Measurements from ENCODE around the gene SDCCAG8. TPM values are rescaled to one million over a fixed set of nuclear protein-coding genes. Genes with fewer than 3 reads are reported as not detected.

Gene SDCCAG8
- total RNA-seq, 1 donor from 2014 or later: 21.1 TPM

DNA sequence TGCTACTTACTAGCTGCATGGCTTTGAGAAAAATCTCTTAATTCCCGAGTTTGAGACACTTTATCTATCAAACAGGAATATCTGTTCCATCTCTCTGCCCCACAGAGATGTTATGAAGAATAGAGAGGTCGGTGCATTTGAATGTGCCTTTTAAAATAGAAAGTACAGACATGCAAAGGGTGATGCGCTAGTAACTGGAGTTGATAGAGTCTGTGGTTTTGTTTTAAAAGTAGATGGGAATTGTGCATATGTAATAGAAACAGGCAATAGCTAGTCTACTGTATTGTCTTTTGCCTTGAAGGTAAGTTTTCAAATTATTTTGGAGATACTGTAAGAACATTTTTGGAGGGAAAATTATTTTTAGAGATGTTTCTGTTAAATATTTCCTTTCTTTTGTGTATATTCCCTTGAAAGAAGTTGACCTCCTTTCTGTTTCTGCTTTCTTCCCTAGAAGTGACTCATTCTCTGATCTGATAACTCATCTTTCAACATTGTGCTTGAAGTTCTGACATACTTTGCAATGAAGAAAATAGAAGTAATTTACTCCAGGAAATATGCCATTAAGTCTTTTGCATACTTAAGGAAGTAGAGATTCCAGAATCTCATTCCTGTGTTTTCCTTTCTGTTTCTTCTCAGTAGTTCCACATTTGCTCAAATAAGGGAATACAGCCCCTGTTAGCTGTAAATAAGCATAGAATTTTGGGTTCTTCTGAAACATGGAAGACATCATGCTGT, 151.6 kb downstream of the SDCCAG8 start:
- intact Hi-C loops (cut with micrococcal nuclease): no loop called here
- no peak for ATAC-seq

DNA sequence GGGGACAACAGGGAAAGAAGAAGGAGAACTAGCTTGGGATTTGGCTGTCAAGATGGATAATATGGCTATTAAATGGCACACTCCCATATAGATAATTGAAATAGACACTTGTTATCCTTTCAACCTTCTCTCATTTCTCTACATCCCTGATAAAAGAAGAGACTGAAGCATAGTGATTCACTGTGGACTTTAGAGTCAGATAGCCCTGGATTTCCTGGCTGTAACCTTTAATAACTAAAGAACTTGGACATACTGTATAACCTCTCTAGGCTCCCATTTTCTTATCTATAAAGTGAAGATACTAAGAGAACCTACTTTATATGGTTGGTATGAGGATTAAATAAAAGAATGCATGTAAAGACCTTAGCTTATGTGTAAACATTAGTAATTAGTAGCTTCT, 152.6 kb downstream of the SDCCAG8 start:
- intact Hi-C loops (cut with micrococcal nuclease): no loop called here
- ATAC-seq (no peak), DNase-seq (no peak)

More for the DNA sequence above, 151.6 kb downstream of the SDCCAG8 start:
- DNase-seq: no peak

DNA sequence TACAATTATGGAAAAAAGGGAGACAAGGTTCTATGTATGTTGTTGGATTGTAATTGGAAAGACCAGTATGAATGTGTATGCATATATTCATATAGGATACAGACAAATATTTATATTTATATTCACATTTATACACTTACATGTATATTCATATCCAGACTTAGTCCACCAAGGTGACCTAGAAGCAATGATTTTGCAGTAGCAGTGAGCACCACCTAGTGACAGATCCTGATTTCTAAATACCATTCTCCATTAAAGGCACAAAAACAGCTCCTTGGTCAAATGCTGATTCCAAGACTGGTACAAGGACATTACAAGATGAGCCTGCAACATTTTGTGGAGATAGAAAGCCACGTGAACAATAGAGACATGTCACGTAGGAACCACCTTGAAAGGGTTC, 153.4 kb downstream of the SDCCAG8 start:
- no peak for ATAC-seq
- DNase-seq: no peak
- intact Hi-C loops (cut with micrococcal nuclease): no loop called here

DNA sequence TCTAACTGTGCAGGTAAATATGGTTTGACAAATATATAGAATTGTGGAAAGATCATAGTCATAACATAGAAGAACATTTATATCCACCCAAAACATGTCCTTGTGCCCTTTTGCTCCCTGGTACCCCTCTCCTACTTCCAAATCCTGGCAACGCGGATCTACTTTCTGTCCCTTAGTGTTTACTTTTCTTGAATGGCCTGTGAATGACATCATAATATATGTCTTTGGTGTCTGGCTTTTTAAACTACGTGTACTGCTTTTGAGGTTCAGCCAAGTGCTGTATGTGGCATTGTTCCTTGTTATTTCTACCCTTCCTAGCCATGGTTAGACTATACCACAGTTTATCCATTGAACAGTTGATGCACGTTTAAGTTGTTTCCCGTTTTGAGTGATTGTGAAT, 155.6 kb downstream of the SDCCAG8 start:
- DNase-seq (no peak), ATAC-seq (no peak)
- intact Hi-C loops (cut with micrococcal nuclease): no loop called here

DNA sequence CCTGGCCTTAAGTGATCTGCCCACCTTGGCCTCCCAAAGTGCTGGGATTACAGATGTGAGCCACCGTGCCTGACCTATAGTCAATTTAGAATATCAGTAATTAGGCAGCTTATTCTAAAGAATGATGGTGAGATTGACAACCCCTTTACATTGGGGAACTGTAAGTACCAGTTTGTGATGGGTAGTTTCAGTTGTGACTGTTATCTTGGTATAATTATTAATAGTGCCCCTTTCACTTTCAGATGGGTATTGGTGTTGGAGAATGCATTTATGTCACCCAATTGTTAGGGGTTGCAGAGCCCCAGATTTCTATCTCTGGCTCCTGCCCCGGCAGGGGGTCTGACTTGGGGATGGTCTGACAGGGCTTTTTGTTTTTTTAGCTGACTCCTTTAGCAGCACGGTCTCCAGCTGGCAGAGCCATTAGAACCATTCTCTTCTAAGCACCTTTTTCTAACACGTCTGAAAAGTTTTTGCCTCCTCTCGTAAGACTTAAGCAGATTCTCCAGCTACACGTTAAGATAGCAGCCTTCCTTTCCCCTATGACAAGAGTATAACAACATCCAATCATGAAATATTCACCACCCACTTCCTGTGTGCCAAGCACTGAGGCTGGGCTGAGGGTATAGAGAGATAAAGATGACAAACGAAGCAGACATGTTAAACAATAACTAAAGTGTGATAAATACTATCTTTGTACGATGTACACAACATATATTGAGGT, 157.8 kb downstream of the SDCCAG8 start:
- no peak for DNase-seq
- intact Hi-C loops (cut with micrococcal nuclease): no loop called here
- ATAC-seq: no peak

DNA sequence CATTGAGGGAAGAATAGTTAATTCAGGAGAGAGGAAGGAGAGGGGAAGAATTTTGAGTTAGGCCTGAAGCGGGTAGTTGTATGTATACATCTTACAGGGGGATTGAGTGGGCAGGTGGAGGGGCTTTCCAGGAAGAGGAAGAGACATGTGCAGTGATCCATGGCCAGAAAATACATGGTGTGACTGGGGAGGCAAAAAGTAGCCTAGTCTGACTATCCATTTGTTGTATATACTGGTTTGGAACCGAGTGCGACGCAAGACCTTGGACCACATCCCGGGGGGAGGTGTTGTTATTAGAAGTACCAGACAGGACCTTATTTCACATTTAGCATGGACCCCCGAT, 158.3 kb downstream of the SDCCAG8 start:
- no peak for DNase-seq
- ATAC-seq: no peak
- intact Hi-C loops (cut with micrococcal nuclease): no loop called here

DNA sequence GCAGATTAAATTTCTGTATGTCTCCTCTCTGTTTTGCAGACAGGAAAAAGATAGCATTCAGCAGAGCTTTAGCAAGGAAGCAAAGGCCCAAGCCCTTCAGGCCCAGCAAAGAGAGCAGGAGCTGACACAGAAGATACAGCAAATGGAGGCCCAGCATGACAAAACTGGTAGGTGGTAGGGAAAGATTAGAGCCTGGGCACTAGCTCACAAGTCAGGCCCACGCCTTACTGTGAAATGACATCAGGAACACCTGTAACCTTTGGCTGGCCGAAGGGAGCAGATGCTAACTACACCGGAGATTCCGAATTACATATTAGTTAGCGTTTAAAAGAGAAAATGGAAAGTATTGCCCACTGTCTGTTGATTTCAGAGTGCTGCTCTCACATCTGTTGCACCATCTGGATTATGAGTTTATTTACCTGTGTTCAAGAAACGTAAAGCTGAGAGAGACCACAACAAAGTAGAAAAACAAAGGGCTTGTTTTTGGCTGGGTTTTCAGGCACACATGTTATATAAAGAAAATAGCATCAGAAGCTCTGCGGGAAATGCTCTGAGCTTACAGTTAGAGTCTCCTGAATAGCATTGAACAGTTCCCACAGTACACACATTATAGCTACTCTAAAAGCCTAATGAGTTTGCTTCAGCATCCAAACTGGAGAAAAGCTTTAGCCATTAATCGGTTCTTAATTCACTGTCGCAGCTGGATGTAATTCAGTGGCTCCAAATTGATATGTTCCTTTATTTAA, 160.0 kb downstream of the SDCCAG8 start:
- intact Hi-C loops (cut with micrococcal nuclease): no loop called here
- no peak for ATAC-seq

DNA sequence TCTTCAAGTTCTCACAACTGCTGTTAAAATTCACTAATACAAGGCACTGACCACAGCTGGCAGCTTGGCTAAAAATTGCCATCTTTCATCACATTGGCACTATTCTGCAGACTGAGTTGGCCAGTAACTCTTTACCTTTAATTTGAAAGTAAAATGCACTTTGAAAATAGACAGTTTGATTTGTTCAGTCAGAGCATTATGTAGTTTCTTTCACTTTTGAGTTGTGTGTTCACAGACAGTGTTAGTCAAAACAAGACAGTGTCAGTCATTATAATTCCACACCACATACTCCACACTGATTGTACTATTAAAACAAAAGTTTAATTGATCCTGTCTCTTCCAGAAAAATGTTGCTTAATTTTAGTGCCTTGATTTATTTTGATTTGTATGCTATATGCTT, 160.7 kb downstream of the SDCCAG8 start:
- intact Hi-C loops (cut with micrococcal nuclease): no loop called here
- ATAC-seq: no peak

More for the DNA sequence above, 160.0 kb downstream of the SDCCAG8 start:
- DNase-seq: no peak

DNA sequence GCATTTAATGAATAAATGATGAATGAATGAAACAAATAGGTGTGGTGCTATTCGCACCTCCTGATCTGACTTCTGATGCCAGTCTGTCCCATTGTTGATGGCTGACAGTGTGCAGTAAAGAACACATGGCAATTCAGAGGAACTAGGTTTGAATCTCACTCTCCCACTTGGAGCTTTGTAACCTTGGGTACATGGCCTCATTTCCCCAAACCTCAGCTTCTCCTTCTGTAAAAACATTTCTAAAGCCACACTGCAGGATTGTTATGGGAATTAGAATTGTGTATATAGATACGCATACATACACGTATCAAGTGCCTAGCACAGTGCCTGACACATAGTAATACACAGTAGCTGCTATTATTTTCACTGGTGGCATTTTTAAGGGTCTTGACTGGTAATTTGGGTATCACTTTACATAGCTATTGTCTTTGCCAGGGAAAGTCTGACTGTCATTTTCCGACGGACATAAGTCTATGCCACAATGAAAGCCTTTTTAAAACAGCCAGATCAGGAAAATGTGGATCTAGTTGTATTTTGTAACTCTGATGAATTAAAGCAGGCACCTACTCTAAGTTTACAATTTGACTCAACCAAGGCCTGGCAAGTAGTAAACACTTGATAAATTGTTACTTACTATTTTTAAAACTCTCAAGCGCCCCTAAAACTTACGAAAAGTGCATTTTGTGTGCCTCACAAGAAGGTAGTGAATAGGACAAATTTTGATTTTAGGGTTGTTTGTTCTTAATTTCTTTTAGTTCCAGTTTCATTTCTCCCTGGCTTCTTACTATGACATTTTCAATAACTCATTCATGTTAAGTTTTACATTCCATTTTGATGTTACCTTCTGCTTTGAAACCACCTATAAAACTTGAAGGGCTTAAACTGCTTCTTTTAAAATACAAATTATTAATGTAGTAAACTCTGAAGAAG, 164.4 kb downstream of the SDCCAG8 start:
- DNase-seq (no peak), ATAC-seq (no peak)
- intact Hi-C loops (cut with micrococcal nuclease): no loop called here

More for the DNA sequence above, 160.7 kb downstream of the SDCCAG8 start:
- DNase-seq: no peak

DNA sequence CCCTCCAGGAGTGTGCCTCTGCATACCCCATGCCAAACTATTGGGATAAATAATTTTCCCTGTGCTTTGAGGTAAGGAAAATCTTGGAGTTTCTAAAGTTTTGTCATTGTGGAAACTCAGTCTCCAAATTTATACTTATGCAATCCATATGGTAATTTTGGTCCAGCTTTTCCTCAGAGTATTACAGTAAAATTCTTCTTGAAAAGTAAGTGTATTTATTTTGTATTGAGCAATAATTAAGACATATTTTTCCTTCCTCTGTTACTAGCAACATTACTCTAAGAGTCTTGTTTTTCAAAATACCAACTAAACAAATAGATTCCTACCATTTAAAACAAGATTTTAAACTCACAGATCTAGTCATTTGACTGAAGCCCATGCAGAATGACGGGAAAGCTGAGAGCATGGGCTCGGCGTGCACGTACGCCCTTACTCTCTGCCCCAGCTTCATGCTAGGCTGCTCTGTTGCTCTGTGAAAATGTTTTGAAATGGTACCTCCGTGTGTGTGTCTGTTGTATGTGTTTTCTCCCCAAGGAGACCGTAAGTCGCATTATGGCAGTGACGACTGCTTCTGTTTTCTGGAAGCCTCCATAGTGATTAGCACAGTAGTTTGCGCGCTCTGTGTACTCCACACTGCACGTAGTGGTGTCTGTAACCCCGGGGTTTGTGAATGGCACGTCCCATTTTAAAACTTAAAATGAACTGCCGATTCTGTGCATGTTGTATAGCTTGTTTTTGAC, 165.3 kb downstream of the SDCCAG8 start:
- intact Hi-C loops (cut with micrococcal nuclease): no loop called here
- ATAC-seq (peak; percentile 28), DNase-seq (no peak)

DNA sequence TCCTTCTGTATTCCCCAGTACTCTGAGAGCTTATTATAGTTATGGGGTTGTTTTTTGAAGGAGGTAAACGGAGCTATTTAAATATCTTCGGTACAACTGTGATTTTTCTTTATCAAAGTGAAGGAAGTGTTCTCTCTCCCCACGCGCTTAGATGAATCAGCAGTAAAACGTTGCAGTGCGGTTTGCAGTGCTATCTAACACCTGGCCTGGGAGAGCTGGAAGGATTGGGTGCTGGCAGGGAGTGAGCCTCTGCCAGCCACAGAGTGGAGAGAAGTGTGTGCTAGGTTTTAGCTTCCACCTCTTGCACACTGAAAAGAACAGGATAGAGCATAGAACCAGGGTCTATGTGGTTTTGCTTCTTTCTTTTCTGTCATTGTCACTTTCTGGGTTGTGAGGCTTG, 165.9 kb downstream of the SDCCAG8 start:
- intact Hi-C loops (cut with micrococcal nuclease): no loop called here
- ATAC-seq: peak; percentile 89

DNA sequence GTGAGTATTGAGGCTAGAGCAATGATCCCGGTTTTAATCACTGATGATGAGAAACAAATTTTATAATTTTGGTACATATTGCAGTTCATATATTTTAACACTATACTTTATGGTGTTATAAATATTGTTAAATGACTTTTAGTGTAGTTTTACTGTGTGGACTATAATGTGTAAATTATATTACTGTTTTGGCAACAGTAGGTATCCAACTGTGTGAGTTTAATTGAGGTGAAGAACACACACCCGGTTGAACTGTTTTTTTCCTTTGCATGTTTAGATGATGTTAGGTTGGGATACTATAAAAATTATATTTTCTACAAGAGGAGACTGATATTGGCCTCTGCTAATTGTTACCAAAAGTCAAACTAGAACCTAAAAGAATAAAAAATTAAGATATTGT, 166.5 kb downstream of the SDCCAG8 start:
- no peak for DNase-seq
- intact Hi-C loops (cut with micrococcal nuclease): no loop called here
- no peak for ATAC-seq

More for the DNA sequence above, 165.9 kb downstream of the SDCCAG8 start:
- peak; percentile 31 for DNase-seq

DNA sequence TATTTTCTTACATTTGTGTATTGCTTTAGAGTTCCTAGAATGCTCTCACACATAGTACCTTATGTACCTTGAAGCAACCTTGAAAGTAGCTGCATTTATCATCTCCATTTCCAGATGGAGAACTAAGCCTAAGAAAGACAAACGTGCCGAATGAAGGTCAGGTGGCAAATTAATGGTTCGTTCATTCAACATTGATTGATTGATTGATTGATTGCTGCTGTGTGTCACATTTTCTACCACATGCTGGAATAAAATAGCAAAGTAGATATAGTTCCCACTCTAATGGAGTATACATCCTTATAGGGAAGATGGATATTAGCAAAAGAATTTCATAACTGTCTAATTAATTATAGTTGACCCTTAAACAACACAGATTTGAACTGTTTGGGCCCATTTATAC, 172.2 kb downstream of the SDCCAG8 start:
- intact Hi-C loops (cut with micrococcal nuclease): no loop called here
- ATAC-seq (no peak), DNase-seq (no peak)

DNA sequence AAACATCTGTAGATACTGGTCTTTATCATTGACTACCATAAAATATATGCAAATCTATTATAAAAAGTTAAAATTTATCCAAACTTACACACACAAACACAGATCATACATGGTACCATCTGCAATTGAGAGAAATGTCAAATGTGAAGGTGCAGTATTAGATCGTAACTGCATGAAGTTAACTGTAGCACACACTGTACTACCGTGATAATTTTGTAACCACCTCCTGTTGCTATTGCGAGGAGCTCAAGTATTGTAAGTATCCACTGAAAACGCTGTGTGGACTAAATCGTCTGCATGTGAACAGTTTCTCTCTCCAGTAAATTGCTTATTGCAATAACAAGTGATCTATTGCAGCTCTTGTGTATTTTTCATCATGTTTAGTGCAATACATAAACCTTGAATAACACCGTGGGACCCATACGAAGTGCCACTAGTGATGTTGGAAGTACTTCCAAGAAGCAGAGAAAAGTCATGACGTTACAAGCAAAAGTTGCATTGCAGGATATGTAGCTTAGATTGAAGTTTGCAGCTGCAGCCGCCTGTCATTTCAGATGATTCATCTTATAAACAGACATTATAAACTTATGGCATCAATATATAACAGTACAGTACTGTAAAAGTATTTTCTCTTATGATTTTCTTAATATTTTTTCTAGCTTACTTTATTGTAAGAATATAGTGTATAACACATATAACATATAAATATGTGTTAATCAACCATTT, 172.9 kb downstream of the SDCCAG8 start:
- no peak for DNase-seq
- ATAC-seq: no peak
- intact Hi-C loops (cut with micrococcal nuclease): no loop called here

DNA sequence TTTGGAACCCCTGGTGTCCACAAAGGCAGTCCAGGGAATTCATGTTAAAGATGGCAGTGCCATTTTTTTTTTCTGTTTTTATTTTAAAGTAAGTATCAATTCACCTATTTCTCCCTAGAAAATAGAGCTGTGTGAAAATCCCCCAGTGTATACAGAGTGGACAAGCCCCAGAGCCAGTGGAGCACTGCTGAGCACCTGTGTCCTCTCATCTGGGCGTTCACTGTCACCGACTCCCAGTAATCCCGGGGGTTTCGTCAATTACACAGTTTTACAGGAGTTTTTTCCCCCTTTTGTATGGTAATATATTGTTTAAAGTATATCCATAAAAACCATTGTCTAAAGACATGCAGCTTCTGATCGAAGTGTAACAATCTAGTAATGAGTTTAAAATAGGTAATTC, 175.8 kb downstream of the SDCCAG8 start:
- ATAC-seq (no peak), DNase-seq (no peak)
- intact Hi-C loops (cut with micrococcal nuclease): no loop called here

DNA sequence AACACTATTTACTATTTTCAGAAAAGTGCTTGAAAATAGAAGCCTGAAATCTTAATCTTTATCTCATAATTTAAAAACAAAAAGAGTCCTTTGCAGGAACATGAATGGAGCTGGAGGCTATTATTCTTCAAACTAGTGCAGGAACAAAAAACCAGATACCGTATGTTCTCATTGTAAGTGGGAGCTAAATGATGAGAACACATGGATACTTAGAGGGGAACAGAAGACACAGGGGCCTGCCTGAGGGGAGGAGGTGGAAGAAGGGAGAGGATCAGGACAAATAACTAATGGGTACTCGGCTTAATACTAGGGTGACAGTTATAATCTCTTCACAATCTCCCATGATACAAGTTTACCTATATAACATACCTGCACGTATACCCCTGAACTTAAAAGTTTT, 176.3 kb downstream of the SDCCAG8 start:
- DNase-seq (no peak), ATAC-seq (no peak)
- intact Hi-C loops (cut with micrococcal nuclease): no loop called here

DNA sequence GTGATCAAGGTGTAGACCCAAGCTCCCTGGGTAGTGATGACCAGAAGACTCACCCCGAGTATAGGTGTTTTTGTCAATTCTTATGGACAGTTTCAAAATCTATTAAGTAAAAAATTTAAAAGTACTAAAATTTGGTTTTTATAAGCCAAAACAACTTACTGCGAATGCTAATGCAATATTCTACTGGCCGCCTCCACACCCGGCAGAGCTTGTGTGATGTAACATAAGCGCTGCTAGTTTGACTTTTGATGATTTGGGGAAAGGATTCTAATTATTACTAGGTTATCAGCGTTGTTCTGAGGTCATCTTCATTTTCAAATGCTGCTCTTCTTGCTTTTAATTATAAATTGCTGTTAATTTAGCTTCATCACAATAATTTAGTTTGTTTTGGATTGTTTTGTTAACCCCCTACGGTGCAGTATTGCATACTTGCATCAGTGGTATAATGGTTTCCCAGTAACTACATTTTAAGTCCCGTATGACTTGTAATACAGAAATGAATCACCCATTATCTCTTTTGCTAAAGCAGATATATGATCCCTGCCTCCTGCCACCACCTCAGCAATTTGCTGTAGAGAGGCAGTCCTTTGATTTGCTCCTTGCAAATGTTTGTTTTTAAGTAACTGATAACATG, 178.0 kb downstream of the SDCCAG8 start:
- DNase-seq: no peak
- ATAC-seq: no peak
- intact Hi-C loops (cut with micrococcal nuclease): no loop called here

DNA sequence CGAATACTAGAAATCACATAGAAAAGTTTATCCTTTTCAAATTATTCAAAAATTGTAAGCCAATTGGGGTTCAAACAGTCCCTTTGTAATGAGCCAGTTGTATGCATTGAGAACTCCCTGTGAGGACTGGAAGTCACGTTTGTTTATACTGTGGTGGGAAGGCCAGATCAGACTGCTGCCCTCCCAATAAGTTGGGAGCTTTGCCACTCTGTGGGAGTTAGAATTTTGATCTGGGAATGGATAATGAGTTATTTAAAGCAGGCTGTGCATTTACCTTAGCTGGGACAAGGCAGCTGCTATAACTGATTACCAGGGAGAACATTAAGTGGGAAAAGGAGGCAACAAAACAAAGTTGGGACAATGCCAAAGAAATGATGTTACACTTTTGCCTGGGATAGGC, 178.8 kb downstream of the SDCCAG8 start:
- no peak for DNase-seq
- intact Hi-C loops (cut with micrococcal nuclease): no loop called here
- ATAC-seq: no peak
